Dermis microvascular lymphatic vessel endothelial cell (primary cell): ENCODE data around the gene USP2. TPM values are rescaled to one million over a fixed set of nuclear protein-coding genes. Genes with fewer than 3 reads are reported as not detected.

Experiments used
- DNase-seq, 2 donors: peaks; one replicate each; pipeline versions ENCODE4 v3.0.0 to v3.0.0-alpha.2; 2010; ENCODE audit warnings: low read depth in 2 of 2
- total RNA-seq: library from RNA; depleted of rRNA; stranded (reverse); fragments of >200 nt; gene quantifications from 2 replicates; pipeline ENCODE4 v1.2.1, GENCODE V29; 2014

USP2 gene
- total RNA-seq, 1 donor from 2014 or later: 0.13 TPM

- DNase-seq: no peak
Measured at GRCh38 chr11:119322921-119323531, 58.5 kb downstream of the USP2 start.

GRCh38 chr11:119322360-119322739, 59.1 kb downstream of the USP2 start:
- no peak for DNase-seq

- DNase-seq: peak in 1 of 2 donors; percentile 66
Measured at GRCh38 chr11:119320776-119321524, 60.5 kb downstream of the USP2 start.

- DNase-seq: peak in 1 of 2 donors; percentile 48
Measured at GRCh38 chr11:119320240-119320775, 61.2 kb downstream of the USP2 start.

- DNase-seq: peak in 1 of 2 donors; percentile 75
Measured at GRCh38 chr11:119319700-119320239, 61.7 kb downstream of the USP2 start.

GRCh38 chr11:119319136-119319699, 62.3 kb downstream of the USP2 start:
- no peak for DNase-seq

GRCh38 chr11:119318240-119319135, 63.0 kb downstream of the USP2 start:
- DNase-seq: peak in 1 of 2 donors; percentile 78

GRCh38 chr11:119317592-119318239, 63.8 kb downstream of the USP2 start:
- DNase-seq: no peak

- peak in 1 of 2 donors; percentile 72 for DNase-seq
Measured at GRCh38 chr11:119316729-119317591, 64.5 kb downstream of the USP2 start, which contains the start of gene MCAM. TSS of gene MCAM (minus strand) at chr11:119317130. CDS start at chr11:119317101, 29 bp downstream.

GRCh38 chr11:119316016-119316728, 65.3 kb downstream of the USP2 start:
- DNase-seq: peak in 1 of 2 donors; percentile 61

GRCh38 chr11:119315131-119316015, 66.1 kb downstream of the USP2 start:
- DNase-seq: peak in 1 of 2 donors; percentile 43

GRCh38 chr11:119314726-119315125, 66.8 kb downstream of the USP2 start:
- no peak for DNase-seq

GRCh38 chr11:119310682-119311052, 70.8 kb downstream of the USP2 start:
- DNase-seq: no peak

GRCh38 chr11:119309953-119310681, 71.4 kb downstream of the USP2 start:
- DNase-seq: no peak

- DNase-seq: no peak
Measured at GRCh38 chr11:119309411-119309810, 72.1 kb downstream of the USP2 start.

GRCh38 chr11:119307974-119308373, 73.5 kb downstream of the USP2 start:
- no peak for DNase-seq

GRCh38 chr11:119307219-119307618, 74.3 kb downstream of the USP2 start:
- peak in 1 of 2 donors; percentile 32 for DNase-seq
